ENCODE measurements around the gene SMIM1. TPM values are rescaled to one million over a fixed set of nuclear protein-coding genes. Genes with fewer than 3 reads are reported as not detected.

Gene SMIM1
- total RNA-seq, 1 donor from 2014 or later = 0.72 TPM

DNA sequence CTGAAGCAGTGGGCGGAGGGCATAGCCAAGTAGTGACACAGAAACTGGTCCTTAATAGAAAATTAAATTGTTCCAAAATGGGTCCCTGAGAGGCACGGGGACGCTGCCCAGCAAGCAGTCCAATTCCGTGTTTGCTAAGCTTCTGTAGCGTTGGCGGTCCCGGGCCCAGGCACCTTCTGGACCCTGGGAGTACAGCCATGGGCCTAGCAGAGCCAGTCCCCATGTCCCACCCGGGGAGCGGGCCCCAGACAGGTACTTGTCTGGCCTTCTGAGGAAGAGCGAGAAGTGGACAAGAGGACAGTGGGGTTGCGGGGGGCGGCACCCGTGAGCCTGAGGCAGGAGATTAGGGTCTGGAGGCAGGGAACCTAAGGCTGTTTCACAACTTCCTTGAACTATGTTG, 31.8 kb upstream of the SMIM1 start:
- H3K36me3 Mint-ChIP-seq (ENCODE audit: low read depth) = peaks cover 6% of the 10 kb centered on the region
- no peak overlapping the region for H3K4me3 Mint-ChIP-seq (ENCODE audit: unreplicated experiment)
- no peak for TF ChIP-seq CTCF (IDR thresholded peaks at IDR 0.05)
- peaks cover 17% of the 10 kb centered on the region for H3K4me1 Mint-ChIP-seq (ENCODE audit: low read depth)
- H3K27ac Mint-ChIP-seq (ENCODE audit: unreplicated experiment) = no peak overlapping the region
- no peaks in the 10 kb centered on the region for H3K27me3 Mint-ChIP-seq (ENCODE audit: low read depth)
- peak; percentile 82 for DNase-seq (ENCODE audit: low spot score)
- H3K9me3 Mint-ChIP-seq (ENCODE audit: low read depth) = no peaks in the 10 kb centered on the region

DNA sequence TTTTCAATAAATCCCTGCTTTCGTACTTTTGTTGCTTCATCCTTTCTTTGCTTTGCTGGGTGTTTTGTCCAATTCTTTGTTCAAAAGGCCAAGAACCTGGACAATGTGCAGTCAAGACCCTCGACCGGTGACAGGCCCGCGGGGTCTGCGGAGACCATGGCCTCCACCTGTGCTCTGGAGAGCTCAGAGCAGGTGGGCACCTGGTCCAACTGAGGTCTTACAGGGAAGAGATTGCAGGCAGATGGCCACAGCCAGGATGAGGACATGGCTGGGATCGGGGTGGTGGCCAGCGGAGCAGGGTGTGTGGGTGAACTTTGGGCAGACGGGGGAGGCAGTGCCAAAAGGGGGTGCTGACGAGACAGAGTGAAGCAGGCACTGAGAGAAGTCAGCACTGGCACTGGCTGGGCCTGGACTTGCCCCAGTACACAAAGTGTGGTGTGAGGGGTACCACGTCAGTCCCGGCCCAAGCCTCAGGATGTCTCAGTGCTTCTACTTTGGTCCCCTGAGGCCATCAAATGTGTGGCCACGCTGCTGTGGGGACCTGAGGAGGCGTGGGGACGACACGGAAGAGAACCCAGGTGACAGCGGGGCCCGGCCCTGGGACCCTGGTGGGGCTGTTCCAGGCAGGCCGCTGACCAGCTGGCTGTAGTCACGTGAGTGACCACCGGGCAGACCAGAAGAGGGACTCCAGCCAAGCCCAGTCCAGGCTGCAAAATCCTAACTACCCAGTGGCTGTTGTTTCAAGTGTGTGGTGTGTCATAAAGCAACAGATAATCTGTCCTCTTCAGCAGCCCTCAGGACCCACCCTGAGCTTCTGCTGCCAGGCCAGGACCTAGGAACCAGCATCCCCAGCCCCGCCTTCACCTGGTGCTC, 30.7 kb upstream of the SMIM1 start:
- H3K4me1 Mint-ChIP-seq (ENCODE audit: low read depth) = peaks cover 20% of the 10 kb centered on the region
- H3K9me3 Mint-ChIP-seq (ENCODE audit: low read depth) = no peaks in the 10 kb centered on the region
- H3K4me3 Mint-ChIP-seq (ENCODE audit: unreplicated experiment) = no peak overlapping the region
- DNase-seq (ENCODE audit: low spot score) = peak; percentile 79
- H3K27ac Mint-ChIP-seq (ENCODE audit: unreplicated experiment) = no peak overlapping the region
- no peaks in the 10 kb centered on the region for H3K27me3 Mint-ChIP-seq (ENCODE audit: low read depth)
- peaks cover 6% of the 10 kb centered on the region for H3K36me3 Mint-ChIP-seq (ENCODE audit: low read depth)
- no peak for TF ChIP-seq CTCF (IDR thresholded peaks at IDR 0.05)

GRCh38 chr1:3742439-3743298, 29.9 kb upstream of the SMIM1 start:
- no peak overlapping the region for H3K27ac Mint-ChIP-seq (ENCODE audit: unreplicated experiment)
- TF ChIP-seq CTCF (IDR thresholded peaks at IDR 0.05) = no peak
- H3K4me1 Mint-ChIP-seq (ENCODE audit: low read depth) = peaks cover 22% of the 10 kb centered on the region
- H3K9me3 Mint-ChIP-seq (ENCODE audit: low read depth) = no peaks in the 10 kb centered on the region
- DNase-seq (ENCODE audit: low spot score) = no peak
- H3K27me3 Mint-ChIP-seq (ENCODE audit: low read depth) = no peaks in the 10 kb centered on the region
- H3K36me3 Mint-ChIP-seq (ENCODE audit: low read depth) = peaks cover 4% of the 10 kb centered on the region
- no peak overlapping the region for H3K4me3 Mint-ChIP-seq (ENCODE audit: unreplicated experiment)

DNA sequence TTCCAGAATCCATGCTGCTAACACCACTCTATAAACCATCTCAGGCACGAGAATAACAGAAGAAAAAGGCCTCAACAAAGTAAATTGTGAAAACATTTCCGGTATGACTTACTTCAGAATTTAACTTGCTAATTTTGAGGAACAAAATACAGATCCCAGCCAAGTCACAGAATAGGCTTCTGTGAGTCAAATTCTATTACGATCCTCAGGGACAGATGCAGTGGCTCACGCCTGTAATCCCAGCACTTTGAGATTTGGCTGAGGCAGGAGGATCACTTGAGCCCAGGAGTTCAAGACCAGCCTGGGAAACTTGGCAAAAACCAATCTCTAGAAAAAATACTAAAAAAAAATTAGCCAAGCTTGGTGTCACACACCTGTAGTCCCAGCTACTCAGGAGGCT, 29.1 kb upstream of the SMIM1 start:
- no peak for TF ChIP-seq CTCF (IDR thresholded peaks at IDR 0.05)

GRCh38 chr1:3743826-3744225, 28.7 kb upstream of the SMIM1 start:
- H3K27me3 Mint-ChIP-seq (ENCODE audit: low read depth) = no peaks in the 10 kb centered on the region
- peaks cover 3% of the 10 kb centered on the region for H3K36me3 Mint-ChIP-seq (ENCODE audit: low read depth)
- peaks cover 28% of the 10 kb centered on the region for H3K4me1 Mint-ChIP-seq (ENCODE audit: low read depth)
- H3K27ac Mint-ChIP-seq (ENCODE audit: unreplicated experiment) = no peak overlapping the region
- no peak for TF ChIP-seq CTCF (IDR thresholded peaks at IDR 0.05)
- DNase-seq (ENCODE audit: low spot score) = no peak
- no peak overlapping the region for H3K4me3 Mint-ChIP-seq (ENCODE audit: unreplicated experiment)
- no peaks in the 10 kb centered on the region for H3K9me3 Mint-ChIP-seq (ENCODE audit: low read depth)

More for the DNA sequence above, 29.1 kb upstream of the SMIM1 start:
- Mint-ChIP-seq H3K9me3 (ENCODE audit: low read depth) (no peaks in the 10 kb centered on the region), H3K4me3 (ENCODE audit: unreplicated experiment) (no peak overlapping the region), H3K27me3 (ENCODE audit: low read depth) (no peaks in the 10 kb centered on the region), H3K27ac (ENCODE audit: unreplicated experiment) (no peak overlapping the region), H3K4me1 (ENCODE audit: low read depth) (peaks cover 28% of the 10 kb centered on the region), H3K36me3 (ENCODE audit: low read depth) (peaks cover 3% of the 10 kb centered on the region)
- no peak for DNase-seq (ENCODE audit: low spot score)
